Left renal cortex interstitium (tissue), 4 donors: Measurements from ENCODE around the gene MTSS2. TPM values are rescaled to one million over a fixed set of nuclear protein-coding genes. Genes with fewer than 3 reads are reported as not detected.

Experiments used
- DNase-seq, 4 donors: peaks; one replicate each; pipeline ENCODE4 v3.0.0-alpha.2; 2013; ENCODE audit warnings: low read depth in 4 of 4, low spot score in 2 of 4, missing footprints in 1 of 4
- polyA plus RNA-seq, 4 donors: library from polyadenylated mRNA; unstranded; fragments of 120-200 nt; gene quantifications; one replicate each; pipeline ENCODE4 v1.2.1, GENCODE V29; 2013; ENCODE audit not compliant: insufficient read length in 4 of 4

The MTSS2 gene
- polyA plus RNA-seq, 4 donors: 40.4 to 59.9 (median 46.4) TPM

GRCh38 chr16:70701036-70701435 is 15.2 kb upstream of the MTSS2 start:
- DNase-seq: no peak

- no peak for DNase-seq
Observed at GRCh38 chr16:70700101-70701020, 14.5 kb upstream of the MTSS2 start.

GRCh38 chr16:70699696-70700095 is 13.8 kb upstream of the MTSS2 start:
- DNase-seq: no peak

DNA sequence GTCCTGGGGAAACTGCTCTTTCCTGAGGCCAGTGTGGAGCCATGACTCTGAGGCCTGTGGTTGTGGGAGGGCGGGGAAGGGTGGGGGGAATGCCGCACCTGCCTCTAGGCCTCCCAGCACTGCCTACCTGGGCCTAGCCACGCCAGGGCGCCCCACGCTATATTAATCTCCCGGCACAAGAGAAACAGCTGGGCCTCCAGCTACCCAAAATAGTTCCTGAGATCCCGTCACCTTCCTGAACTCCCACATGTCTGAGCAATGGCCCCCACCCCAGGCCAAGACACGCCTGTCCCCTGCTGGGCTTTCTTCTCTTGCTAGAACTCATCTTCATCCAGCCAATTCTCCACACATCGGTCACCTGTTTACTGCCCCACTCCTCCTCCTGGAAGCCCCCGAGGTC is 13.0 kb upstream of the MTSS2 start:
- DNase-seq: no peak

DNA sequence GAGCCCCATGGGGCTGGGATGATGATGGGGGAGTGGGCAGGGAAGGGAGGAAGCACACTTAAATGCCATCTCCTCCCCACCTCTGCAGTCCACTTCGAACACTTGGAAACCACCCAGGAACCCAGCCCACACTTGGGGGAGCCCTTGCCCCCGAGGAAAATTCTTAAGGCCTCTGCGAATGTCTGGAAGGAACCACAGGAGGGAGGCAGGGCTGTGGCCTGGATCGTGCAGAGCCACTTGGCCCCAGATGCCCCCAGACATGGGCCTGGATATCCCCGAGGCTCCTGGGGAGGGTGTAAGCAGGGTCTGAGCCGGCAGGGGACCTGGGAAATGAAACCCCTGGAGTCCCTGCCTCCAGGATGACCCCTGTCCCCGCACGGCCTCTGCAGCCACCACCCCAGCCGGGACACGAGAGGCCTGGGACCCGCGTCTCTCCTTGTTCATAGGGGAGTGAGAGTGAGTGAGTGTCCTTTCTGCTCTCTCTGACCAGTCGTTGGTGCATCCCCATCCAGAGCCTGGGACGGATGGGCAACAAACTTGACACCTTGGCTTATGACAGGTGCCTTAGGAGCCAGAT is 11.8 kb upstream of the MTSS2 start:
- no peak for DNase-seq

- DNase-seq: no peak
Observed at GRCh38 chr16:70696952-70697593, 11.2 kb upstream of the MTSS2 start.

- no peak for DNase-seq
Observed at GRCh38 chr16:70696355-70696754, 10.5 kb upstream of the MTSS2 start.

- no peak for DNase-seq
Observed at GRCh38 chr16:70695331-70696070, 9.6 kb upstream of the MTSS2 start.

DNA sequence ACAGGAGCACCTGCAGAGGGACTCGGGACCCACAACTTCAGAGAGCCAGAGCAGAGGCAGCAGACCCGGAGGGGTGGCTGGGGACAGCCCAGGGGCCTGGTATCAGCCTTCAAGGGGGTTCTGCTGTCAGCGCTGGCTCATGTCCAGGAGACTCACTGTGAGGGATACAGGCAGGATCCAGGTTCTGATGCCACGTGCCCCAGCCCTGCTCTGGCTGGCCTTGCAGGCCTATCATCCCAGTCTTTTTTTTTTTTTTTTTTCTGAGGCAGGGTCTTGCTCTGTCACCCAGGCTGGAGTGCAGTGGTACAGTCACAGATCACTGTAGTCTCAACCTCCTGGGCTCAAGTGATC is 9.0 kb upstream of the MTSS2 start:
- DNase-seq: no peak

DNA sequence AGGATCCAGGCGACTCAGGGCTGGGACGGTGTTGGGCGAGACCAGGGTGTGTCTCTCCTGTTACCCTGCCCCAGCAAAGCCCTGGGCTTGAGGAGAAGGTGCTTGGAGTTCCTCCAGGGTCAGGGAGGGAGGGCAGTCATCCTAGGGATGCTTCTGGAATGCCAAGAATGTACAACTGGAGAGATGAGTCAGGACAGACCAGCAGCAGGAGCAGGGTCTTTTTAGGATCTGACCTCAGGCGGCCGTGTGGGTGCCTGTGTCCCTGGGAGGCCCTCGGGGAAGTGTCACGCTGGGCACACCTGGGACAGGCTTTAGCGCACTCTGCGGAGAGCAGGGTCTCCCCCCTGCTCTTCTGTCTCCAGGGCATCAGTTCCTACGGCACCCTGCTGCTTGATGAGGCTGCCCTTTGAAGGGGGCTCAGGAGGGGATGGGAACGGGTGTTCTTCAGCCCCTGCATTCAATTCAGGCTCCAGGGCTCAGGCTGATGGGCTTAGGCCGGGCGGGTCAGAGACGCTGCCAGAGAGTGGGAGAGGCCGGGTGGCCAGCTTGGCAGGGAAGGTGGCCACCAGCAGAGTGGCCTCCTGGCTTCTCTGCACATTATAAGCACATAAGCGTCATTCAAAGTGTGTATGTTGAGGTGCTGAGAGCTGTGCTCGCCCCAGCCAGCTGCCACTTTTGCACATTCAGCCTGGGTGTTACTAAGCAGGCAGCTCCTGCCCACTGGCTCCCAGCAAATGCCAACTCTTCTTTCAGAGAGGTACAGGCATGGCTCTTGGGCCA is 8.4 kb upstream of the MTSS2 start:
- DNase-seq: no peak

GRCh38 chr16:70692873-70693671 is 7.2 kb upstream of the MTSS2 start:
- DNase-seq: no peak

- no peak for DNase-seq
Observed at GRCh38 chr16:70692130-70692872, 6.4 kb upstream of the MTSS2 start.

DNA sequence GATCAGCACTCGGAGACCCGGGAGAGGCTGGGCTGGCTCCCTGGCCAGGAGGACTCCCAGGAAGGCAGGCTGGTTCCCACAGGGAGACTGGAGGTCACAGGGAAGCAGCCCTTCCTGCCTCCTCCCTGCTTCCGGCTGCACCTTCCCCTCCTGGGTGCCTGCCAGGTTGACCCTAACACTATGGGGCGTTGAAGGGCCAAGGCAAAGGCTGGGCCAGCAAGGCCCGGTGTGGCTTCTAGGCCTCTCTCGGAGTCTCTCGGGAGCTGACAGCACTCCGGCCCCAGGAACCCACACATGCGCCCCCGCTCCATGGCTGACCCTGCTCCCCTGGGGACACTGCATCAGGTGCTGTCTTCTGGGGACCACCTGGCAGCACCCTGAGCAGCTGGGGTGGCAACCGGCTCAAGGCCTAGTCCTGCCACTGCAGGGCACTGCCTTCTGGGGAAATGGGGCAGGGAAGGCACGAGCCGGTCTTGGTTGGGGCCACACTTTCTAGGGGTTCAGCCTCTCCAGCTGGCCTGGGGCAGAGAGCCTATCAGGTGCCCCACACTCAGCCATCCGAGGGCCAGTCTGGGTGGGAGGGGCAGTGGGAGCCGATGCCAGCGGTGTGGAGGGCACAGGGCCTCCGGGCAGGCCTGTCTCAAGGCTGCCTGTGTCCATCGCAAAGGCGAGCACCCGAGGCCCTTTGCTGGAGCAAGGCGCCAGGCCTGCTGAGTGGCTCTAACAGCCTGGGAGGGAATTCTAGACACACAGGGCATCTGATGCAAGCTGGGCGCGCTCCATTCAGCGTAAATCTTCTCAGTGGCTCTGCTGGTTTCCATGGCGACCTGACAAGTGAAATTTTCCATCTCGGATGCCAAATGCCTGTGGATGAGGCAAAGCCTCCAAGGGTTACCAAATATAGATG is 5.6 kb upstream of the MTSS2 start:
- no peak for DNase-seq

GRCh38 chr16:70689970-70690891 is 4.4 kb upstream of the MTSS2 start:
- no peak for DNase-seq

GRCh38 chr16:70689035-70689969 is 3.4 kb upstream of the MTSS2 start:
- no peak for DNase-seq
